ENCODE measurements around the gene CACNA1I. TPM values are rescaled to one million over a fixed set of nuclear protein-coding genes. Genes with fewer than 3 reads are reported as not detected.

Gene CACNA1I
- total RNA-seq, 1 donor from 2014 or later: 0.11 TPM

DNA sequence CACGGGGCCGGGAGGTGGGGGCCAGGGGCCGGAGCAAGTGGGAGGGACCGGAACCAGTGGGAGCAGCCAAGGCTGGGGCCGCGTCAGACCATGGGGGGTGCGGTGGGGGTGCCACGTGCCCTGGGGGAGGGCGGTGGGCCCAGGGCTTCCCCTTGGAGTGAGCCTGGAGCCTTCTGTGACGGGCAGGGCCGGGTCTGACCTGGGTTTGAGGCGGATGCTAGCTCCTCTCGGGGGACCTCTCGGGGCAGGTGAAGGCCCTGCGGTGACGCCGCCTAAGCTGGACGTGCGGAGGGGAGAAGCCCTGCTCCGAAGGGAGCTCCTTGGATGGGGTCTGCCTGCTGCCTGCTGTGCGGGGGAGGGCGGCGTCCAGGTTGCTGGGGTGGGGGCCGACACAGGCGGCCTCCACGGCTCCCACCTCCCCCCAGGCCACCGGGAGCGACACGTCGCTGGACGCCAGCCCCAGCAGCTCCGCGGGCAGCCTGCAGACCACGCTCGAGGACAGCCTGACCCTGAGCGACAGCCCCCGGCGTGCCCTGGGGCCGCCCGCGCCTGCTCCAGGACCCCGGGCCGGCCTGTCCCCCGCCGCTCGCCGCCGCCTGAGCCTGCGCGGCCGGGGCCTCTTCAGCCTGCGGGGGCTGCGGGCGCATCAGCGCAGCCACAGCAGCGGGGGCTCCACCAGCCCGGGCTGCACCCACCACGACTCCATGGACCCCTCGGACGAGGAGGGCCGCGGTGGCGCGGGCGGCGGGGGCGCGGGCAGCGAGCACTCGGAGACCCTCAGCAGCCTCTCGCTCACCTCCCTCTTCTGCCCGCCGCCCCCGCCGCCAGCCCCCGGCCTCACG, 115.0 kb downstream of the CACNA1I start:
- no peak for DNase-seq (ENCODE audit: low read depth)
- H2AFZ ChIP-seq (ENCODE audit: low read depth, low read length): no peak overlapping the region

DNA sequence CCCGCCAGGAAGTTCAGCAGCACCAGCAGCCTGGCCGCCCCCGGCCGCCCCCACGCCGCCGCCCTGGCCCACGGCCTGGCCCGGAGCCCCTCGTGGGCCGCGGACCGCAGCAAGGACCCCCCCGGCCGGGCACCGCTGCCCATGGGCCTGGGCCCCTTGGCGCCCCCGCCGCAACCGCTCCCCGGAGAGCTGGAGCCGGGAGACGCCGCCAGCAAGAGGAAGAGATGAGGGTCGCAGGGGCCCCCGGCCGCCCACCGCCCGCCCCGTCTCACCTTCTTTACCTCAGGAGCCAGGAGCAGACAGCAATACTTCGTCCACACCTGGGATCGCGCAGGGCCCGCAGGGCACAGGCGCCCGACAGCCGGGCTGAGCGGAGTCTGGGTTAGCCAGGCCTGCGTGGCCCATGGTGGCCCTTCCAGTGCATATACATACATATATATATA, 115.6 kb downstream of the CACNA1I start:
- H3K9me3 ChIP-seq (ENCODE audit: insufficient read depth, low read depth, low read length): no peaks in the 10 kb centered on the region
- no peak overlapping the region for H3K9ac ChIP-seq (ENCODE audit: low read length)
- Mint-ChIP-seq H3K36me3 (ENCODE audit: low read depth, unreplicated experiment) (no peaks in the 10 kb centered on the region), H3K4me3 (ENCODE audit: unreplicated experiment) (no peak overlapping the region), H3K27me3 (ENCODE audit: low read depth, unreplicated experiment) (peaks cover 55% of the 10 kb centered on the region), H3K27ac (ENCODE audit: unreplicated experiment) (no peak overlapping the region), H3K4me1 (ENCODE audit: low read depth, unreplicated experiment) (peaks cover 2% of the 10 kb centered on the region), H3K9me3 (ENCODE audit: unreplicated experiment) (peaks cover 1% of the 10 kb centered on the region)
- H3K79me2 ChIP-seq (ENCODE audit: insufficient read depth, low read length): no peaks in the 10 kb centered on the region
- H3K4me3 ChIP-seq (ENCODE audit: insufficient read depth, low read depth, low read length): no peak overlapping the region
- DNase-seq (ENCODE audit: low read depth) (no peak), FAIRE-seq (no peak)
- H4K20me1 ChIP-seq (ENCODE audit: insufficient read depth, low read length): no peaks in the 10 kb centered on the region
- H3K27me3 ChIP-seq (ENCODE audit: insufficient read depth, low read length): peaks cover 34% of the 10 kb centered on the region
- no peaks in the 10 kb centered on the region for H3K4me1 ChIP-seq (ENCODE audit: insufficient read depth, low read length)
- TF ChIP-seq, protein P1, sequence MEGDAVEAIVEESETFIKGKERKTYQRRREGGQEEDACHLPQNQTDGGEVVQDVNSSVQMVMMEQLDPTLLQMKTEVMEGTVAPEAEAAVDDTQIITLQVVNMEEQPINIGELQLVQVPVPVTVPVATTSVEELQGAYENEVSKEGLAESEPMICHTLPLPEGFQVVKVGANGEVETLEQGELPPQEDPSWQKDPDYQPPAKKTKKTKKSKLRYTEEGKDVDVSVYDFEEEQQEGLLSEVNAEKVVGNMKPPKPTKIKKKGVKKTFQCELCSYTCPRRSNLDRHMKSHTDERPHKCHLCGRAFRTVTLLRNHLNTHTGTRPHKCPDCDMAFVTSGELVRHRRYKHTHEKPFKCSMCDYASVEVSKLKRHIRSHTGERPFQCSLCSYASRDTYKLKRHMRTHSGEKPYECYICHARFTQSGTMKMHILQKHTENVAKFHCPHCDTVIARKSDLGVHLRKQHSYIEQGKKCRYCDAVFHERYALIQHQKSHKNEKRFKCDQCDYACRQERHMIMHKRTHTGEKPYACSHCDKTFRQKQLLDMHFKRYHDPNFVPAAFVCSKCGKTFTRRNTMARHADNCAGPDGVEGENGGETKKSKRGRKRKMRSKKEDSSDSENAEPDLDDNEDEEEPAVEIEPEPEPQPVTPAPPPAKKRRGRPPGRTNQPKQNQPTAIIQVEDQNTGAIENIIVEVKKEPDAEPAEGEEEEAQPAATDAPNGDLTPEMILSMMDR (IDR thresholded peaks at IDR 0.05; ENCODE audit: insufficient read depth, low read depth, low read length): no peak
- no peak for TF ChIP-seq EZH2 (IDR thresholded peaks at IDR 0.05; ENCODE audit: insufficient read depth, low read length)
- no peak overlapping the region for H2AFZ ChIP-seq (ENCODE audit: low read depth, low read length)
- no peak overlapping the region for H3K4me2 ChIP-seq (ENCODE audit: low read length)
- H3K27ac ChIP-seq (ENCODE audit: low read depth, low read length): no peak overlapping the region
- no peaks in the 10 kb centered on the region for H3K36me3 ChIP-seq (ENCODE audit: insufficient read depth, low read length)

More for the DNA sequence above, 115.0 kb downstream of the CACNA1I start:
- no peaks in the 10 kb centered on the region for H3K4me1 Mint-ChIP-seq (ENCODE audit: low read depth, unreplicated experiment)
- no peaks in the 10 kb centered on the region for H4K20me1 ChIP-seq (ENCODE audit: insufficient read depth, low read length)
- FAIRE-seq: no peak
- peaks cover 27% of the 10 kb centered on the region for H3K27me3 ChIP-seq (ENCODE audit: insufficient read depth, low read length)
- no peak overlapping the region for H3K4me3 Mint-ChIP-seq (ENCODE audit: unreplicated experiment)
- no peaks in the 10 kb centered on the region for H3K9me3 ChIP-seq (ENCODE audit: insufficient read depth, low read depth, low read length)
- H3K27me3 Mint-ChIP-seq (ENCODE audit: low read depth, unreplicated experiment): peaks cover 54% of the 10 kb centered on the region
- H3K4me2 ChIP-seq (ENCODE audit: low read length): no peak overlapping the region
- H3K9me3 Mint-ChIP-seq (ENCODE audit: unreplicated experiment): peaks cover 1% of the 10 kb centered on the region
- H3K4me1 ChIP-seq (ENCODE audit: insufficient read depth, low read length): no peaks in the 10 kb centered on the region
- TF ChIP-seq, protein P1 (IDR thresholded peaks at IDR 0.05; ENCODE audit: insufficient read depth, low read depth, low read length): no peak
- TF ChIP-seq EZH2 (IDR thresholded peaks at IDR 0.05; ENCODE audit: insufficient read depth, low read length): peak; percentile 84
- H3K36me3 ChIP-seq (ENCODE audit: insufficient read depth, low read length): no peaks in the 10 kb centered on the region
- no peaks in the 10 kb centered on the region for H3K36me3 Mint-ChIP-seq (ENCODE audit: low read depth, unreplicated experiment)
- H3K9ac ChIP-seq (ENCODE audit: low read length): no peak overlapping the region
- no peak overlapping the region for H3K4me3 ChIP-seq (ENCODE audit: insufficient read depth, low read depth, low read length)
- H3K27ac ChIP-seq (ENCODE audit: low read depth, low read length): no peak overlapping the region
- H3K27ac Mint-ChIP-seq (ENCODE audit: unreplicated experiment): no peak overlapping the region
- no peaks in the 10 kb centered on the region for H3K79me2 ChIP-seq (ENCODE audit: insufficient read depth, low read length)

Measured in astrocyte (in vitro differentiated cells and primary cell).